C4-2B (cell line): ENCODE measurements around the gene MRPS35.

ENCODE experiments used
- ZFX ChIP-seq: fragments of 450-650 bp; IDR thresholded peaks from 2 replicates; pipeline ENCODE4 v1.6.1; 2017
- TF ChIP-seq, protein P1 (sequence below): fragments of 450-650 bp; conservative IDR thresholded peaks from 2 replicates; pipeline ENCODE4 v1.5.1; 2017; ENCODE audit warnings: mild to moderate bottlenecking

DNA sequence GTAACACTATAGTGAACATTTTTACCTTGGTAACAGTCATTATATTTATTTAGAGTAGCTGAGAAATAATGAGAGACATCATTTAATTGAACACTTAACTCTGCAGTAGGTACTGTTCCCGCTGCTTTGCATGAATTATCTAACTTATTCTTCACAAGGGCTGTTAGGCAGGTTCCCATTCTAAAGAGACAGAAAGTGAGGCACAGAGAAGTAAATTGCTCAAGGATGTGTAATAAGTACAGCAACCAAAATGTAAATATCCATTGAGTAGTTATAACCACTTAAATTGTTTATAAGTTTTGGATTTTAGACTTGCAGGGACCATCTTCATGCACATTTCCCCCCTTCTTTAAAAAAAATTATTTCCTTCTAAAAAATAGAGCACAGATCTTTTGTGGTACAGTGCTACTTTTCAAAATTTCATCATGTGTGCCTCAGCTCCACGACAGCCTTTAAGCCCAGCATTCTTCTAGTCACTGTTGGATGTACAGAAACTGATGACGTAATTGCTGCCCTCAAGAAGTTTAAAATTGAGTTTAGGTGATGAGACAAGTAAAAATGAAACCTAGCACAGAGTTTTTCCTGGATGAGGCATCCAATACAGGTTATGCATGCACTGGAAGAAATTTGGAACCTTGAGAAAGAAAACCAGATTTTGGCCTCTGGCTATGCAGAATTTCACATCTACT lies 75.4 kb downstream of the MRPS35 start:
- TF ChIP-seq, protein P1, sequence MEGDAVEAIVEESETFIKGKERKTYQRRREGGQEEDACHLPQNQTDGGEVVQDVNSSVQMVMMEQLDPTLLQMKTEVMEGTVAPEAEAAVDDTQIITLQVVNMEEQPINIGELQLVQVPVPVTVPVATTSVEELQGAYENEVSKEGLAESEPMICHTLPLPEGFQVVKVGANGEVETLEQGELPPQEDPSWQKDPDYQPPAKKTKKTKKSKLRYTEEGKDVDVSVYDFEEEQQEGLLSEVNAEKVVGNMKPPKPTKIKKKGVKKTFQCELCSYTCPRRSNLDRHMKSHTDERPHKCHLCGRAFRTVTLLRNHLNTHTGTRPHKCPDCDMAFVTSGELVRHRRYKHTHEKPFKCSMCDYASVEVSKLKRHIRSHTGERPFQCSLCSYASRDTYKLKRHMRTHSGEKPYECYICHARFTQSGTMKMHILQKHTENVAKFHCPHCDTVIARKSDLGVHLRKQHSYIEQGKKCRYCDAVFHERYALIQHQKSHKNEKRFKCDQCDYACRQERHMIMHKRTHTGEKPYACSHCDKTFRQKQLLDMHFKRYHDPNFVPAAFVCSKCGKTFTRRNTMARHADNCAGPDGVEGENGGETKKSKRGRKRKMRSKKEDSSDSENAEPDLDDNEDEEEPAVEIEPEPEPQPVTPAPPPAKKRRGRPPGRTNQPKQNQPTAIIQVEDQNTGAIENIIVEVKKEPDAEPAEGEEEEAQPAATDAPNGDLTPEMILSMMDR = no peak
- TF ChIP-seq ZFX = no peak
